Cardiac muscle cell (in vitro differentiated cells and primary cell): Measurements from ENCODE around the gene GNG14. TPM values are rescaled to one million over a fixed set of nuclear protein-coding genes. Genes with fewer than 3 reads are reported as not detected.

ENCODE experiments used
- DNase-seq, 2 donors: peaks; one replicate each; pipeline versions ENCODE4 v3.0.0 to v3.0.0-alpha.2; 2010 to 2017; ENCODE audit warnings: low read depth in 1 of 2, low spot score in 1 of 2
- H3K27ac ChIP-seq: fragments of 200-600 bp; sonication (generic); 2 replicates; pipeline ENCODE4 v1.5.1; 2016
- H3K27me3 ChIP-seq: fragments of 200-600 bp; sonication (generic); 2 replicates; pipeline ENCODE4 v1.6.0; 2016; ENCODE audit warnings: control low read depth
- H3K36me3 ChIP-seq: fragments of 200-600 bp; sonication (generic); 2 replicates; pipeline ENCODE4 v1.5.1; 2016; ENCODE audit warnings: control low read depth
- H3K4me1 ChIP-seq: fragments of 200-600 bp; sonication (generic); 2 replicates; pipeline ENCODE4 v1.8.1; 2017; ENCODE audit warnings: low read depth, mild to moderate bottlenecking, mixed run types
- H3K4me3 ChIP-seq: fragments of 200-600 bp; sonication (generic); 2 replicates; pipeline ENCODE4 v1.5.1; 2016; ENCODE audit warnings: mild to moderate bottlenecking
- H3K9me3 ChIP-seq: fragments of 200-600 bp; sonication (generic); 2 replicates; pipeline ENCODE4 v1.5.1; 2017; ENCODE audit warnings: low read depth, mild to moderate bottlenecking, control low read depth
- polyA plus RNA-seq: library from polyadenylated mRNA; unstranded; fragments of >200 nt; fragmentation: Nextera tagmentation; extraction: Ambion mirVana; gene quantifications from 2 replicates; pipeline ENCODE4 v1.2.1, GENCODE V29; 2016
- total RNA-seq: library from RNA; depleted of rRNA; stranded (reverse); fragments of >200 nt; gene quantifications from 2 replicates; pipeline ENCODE4 v1.2.3, GENCODE V29; 2016
- TF ChIP-seq, protein P1 (sequence below): IDR thresholded peaks from 2 replicates; pipeline ENCODE4 v1.5.1; 2012; ENCODE audit warnings: low read depth, mild to moderate bottlenecking, low read length

GNG14 gene
- total and polyA plus RNA-seq, 2 experiments from 2014 or later, result 1.1 TPM; not detected in 1

DNA sequence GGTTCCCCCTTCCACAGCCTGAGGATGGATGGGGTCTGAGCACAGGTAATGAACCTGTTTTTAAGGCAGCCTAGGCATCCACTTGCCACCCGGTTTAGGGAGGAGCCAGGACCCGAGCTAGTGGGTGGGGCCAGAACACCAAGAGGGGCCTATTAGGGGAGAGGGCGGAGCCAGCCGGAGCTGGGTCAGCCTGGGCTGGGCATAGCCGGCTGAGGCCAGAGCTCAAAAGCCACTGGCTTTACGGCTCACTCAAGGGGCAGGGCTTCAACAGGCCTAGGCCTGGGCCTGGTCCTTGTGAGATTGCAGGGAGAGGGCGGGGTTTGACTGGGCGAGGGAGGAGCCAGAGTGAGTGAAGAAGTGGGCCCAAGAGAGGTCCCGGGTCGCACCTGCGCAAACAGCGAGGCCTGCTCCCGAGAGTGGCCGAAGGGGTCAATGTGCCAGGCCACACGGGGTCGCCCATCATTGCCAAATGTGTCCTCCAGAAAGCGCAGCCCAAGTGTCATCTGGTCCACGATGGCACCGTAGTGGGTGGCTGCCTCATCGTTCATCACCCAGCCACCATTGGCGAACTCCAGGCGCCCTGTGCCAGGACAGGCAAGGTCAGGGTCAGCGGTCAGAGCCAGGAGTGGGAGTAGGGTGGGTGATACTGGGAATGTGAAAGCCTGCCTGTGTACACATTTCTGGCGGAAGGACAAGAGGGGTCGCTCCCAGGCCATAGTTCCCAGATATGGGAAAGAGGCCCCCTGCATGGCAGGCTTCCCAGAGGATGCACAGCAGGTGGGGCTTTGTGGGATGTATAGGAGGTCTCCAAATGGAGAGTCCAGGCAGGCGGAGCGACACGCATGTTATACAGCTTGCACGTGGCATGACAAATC, 23.2 kb upstream of the GNG14 start:
- Histone ChIP-seq H3K27ac (no peak overlapping the region), H3K4me3 (no peak overlapping the region), H3K9me3 (no peaks in the 10 kb centered on the region), H3K4me1 (peaks cover 12% of the 10 kb centered on the region), H3K36me3 (peaks cover 11% of the 10 kb centered on the region), H3K27me3 (no peaks in the 10 kb centered on the region)
- peak in 1 of 2 donors; percentile 52 for DNase-seq
- TF ChIP-seq, protein P1, sequence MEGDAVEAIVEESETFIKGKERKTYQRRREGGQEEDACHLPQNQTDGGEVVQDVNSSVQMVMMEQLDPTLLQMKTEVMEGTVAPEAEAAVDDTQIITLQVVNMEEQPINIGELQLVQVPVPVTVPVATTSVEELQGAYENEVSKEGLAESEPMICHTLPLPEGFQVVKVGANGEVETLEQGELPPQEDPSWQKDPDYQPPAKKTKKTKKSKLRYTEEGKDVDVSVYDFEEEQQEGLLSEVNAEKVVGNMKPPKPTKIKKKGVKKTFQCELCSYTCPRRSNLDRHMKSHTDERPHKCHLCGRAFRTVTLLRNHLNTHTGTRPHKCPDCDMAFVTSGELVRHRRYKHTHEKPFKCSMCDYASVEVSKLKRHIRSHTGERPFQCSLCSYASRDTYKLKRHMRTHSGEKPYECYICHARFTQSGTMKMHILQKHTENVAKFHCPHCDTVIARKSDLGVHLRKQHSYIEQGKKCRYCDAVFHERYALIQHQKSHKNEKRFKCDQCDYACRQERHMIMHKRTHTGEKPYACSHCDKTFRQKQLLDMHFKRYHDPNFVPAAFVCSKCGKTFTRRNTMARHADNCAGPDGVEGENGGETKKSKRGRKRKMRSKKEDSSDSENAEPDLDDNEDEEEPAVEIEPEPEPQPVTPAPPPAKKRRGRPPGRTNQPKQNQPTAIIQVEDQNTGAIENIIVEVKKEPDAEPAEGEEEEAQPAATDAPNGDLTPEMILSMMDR, result no peak

GRCh38 chr19:12665281-12665573, 22.6 kb upstream of the GNG14 start:
- TF ChIP-seq, protein P1, result no peak
- Histone ChIP-seq H3K27me3 (no peaks in the 10 kb centered on the region), H3K4me3 (no peak overlapping the region), H3K9me3 (no peaks in the 10 kb centered on the region), H3K27ac (no peak overlapping the region), H3K4me1 (peaks cover 14% of the 10 kb centered on the region), H3K36me3 (peaks cover 11% of the 10 kb centered on the region)
- no peak for DNase-seq

- peaks cover 19% of the 10 kb centered on the region for H3K4me1 ChIP-seq
- H3K27me3 ChIP-seq, result no peaks in the 10 kb centered on the region
- no peaks in the 10 kb centered on the region for H3K9me3 ChIP-seq
- peaks cover 11% of the 10 kb centered on the region for H3K36me3 ChIP-seq
- DNase-seq, result no peak
- H3K4me3 ChIP-seq, result peak overlapping the region; percentile 71
- H3K27ac ChIP-seq, result no peak overlapping the region
- TF ChIP-seq, protein P1, result no peak
Observed at GRCh38 chr19:12665671-12666264, 22.0 kb upstream of the GNG14 start.

GRCh38 chr19:12666265-12667048, 21.3 kb upstream of the GNG14 start, which contains the start of the genes MAN2B1 and WDR83:
Gene MAN2B1 (minus strand): TSS chr19:12666742. CDS start chr19:12666701, 41 bp downstream.
Gene WDR83 (plus strand): TSS chr19:12666807. CDS start chr19:12669791, 2,984 bp downstream.
- TF ChIP-seq, protein P1, result no peak
- Histone ChIP-seq H3K36me3 (peaks cover 11% of the 10 kb centered on the region), H3K9me3 (no peaks in the 10 kb centered on the region), H3K27ac (peak within 1 kb of the TSS; percentile 70), H3K4me3 (peak within 1 kb of the TSS; percentile 82), H3K4me1 (peaks cover 19% of the 10 kb centered on the region), H3K27me3 (no peaks in the 10 kb centered on the region)
- peak; percentile 71 to 91 for DNase-seq

GRCh38 chr19:12667731-12668302, 20.0 kb upstream of the GNG14 start:
- H3K27me3 ChIP-seq, result no peaks in the 10 kb centered on the region
- no peak for DNase-seq
- no peaks in the 10 kb centered on the region for H3K9me3 ChIP-seq
- TF ChIP-seq, protein P1, result no peak
- H3K4me1 ChIP-seq, result peaks cover 19% of the 10 kb centered on the region
- peak overlapping the region; percentile 82 for H3K4me3 ChIP-seq
- peaks cover 4% of the 10 kb centered on the region for H3K36me3 ChIP-seq
- no peak overlapping the region for H3K27ac ChIP-seq
